EH (cell line): Measurements from ENCODE around the gene USP6.
"Not testable (repeated sequence)": the region's sequence is repeated elsewhere in the genome, so short reads cannot be mapped to it uniquely, and the experiment has no call there.

Experiments
- DNase-seq: peaks from one replicate; pipeline ENCODE4 v3.0.0-alpha.2; 2015; ENCODE audit warnings: low read depth

Gene USP6

DNA sequence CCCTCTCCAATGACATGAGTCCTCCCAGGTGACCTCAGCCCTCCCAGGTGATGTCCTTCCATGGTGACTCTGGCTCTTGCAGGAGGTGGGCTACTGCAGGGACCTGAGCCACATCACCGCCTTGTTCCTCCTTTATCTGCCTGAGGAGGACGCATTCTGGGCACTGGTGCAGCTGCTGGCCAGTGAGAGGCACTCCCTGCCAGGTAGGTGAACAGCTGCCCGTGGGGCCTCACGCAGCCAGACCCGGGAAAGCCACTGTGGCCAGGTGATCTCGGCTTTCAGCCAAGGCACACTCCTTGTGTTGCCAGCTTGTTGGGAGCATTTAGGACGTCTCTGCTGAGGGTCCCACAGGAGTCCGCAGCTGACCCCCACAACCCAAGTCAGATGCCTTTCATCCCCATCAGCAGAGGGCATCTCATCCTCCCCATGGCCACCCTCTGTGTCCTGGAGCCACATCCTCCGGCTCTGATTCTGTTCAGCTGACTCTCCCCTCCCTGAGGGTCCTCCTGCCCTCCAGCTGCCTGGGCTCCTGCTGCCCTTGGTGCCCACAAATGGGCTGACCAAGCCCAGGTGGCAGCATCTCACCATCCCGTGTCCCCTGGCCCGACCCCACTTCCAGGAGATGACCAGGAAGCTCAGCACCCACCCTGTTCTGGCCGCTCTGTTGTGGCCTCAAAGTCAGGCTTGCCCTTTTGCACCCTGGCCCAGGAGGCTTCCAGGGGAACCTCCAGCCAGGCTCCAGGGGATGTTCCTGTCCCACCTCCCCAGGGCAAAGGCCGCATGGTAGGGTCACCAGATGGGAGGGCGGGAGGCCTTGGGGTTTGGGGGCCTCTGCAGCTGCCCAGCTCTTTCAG lies 20.1 kb downstream of the USP6 start:
- DNase-seq: no peak

DNA sequence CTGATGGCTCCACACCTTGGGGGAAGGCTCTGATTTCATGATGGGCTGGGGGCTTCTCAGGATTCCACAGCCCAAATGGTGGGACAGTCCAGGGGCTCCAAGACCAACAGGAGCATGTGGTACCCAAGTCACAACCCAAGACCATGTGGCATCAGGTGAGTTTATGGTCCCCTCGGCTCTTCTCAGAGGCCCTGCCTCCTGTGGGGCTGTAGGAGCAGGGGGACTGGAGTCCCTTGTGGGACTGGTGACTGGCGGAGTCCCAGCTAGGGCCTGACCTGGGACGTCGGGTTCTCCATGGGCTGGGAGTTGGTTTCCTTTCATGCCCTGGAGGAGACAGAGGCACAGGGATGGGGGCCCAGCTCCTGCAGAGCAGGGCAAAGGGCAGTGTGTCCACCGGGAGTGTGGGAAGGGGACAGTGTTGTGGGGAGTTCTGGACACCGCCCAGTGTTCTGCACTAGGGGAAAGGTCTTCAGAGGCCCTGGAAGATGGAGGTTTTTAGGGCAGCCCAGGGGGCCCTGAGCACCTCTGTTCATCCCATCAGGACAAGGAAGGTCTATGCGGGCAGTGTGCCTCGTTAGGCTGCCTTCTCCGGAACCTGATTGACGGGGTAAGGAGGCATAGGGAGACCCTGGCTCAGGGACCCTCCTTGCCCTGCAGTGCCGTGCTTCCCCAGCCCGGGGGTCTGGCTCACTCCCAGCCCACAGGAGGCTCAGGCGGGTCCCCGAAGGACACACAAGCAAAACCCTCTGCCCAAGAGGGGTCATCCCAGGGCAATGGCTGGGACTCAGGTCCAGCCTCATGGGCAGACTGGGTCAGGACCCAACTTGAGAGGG lies 21.0 kb downstream of the USP6 start:
- not testable (repeated sequence) for DNase-seq

DNA sequence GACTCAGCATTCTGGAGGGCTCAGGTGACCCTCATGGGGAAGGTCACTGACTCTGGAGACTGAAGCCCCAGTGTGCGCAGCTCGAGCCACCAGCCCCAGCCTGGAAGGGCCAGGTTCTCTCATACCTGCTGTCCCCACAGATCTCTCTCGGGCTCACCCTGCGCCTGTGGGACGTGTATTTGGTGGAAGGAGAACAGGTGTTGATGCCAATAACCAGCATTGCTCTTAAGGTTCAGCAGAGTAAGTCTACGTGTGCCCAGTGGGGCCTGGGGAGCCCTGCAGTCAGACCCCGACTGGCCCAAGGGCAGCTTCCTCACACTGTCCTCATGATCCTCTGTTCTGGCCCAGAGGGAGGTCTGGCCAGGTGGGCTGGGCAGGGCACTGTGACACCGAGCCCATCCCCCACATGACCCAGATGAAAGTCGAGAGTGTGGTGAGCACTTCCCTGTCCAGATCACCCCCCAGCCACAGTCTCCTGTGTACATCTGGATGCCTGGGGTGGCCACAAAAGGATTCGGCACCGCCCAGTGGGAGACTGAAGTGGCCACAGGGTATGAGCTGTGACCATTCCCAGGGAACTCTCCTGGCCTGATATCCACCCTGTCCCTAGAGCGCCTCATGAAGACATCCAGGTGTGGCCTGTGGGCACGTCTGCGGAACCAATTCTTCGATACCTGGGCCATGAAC lies 21.8 kb downstream of the USP6 start:
- DNase-seq: not testable (repeated sequence)

DNA sequence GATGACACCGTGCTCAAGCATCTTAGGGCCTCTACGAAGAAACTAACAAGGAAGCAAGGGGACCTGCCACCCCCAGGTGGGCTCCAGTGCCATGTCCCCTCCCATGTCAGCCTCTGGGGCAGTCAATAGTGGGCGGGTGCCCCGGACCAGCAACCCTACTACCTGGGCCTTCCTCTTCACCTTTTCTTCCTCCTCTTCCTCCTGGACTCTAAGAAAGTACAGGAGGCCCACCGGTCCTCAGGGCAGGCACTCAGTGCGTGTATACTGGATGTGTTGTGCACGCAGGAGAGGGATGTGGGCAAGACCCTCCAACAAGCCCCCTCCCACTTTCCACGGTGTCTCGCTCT lies 22.3 kb downstream of the USP6 start:
- DNase-seq: not testable (repeated sequence)

DNA sequence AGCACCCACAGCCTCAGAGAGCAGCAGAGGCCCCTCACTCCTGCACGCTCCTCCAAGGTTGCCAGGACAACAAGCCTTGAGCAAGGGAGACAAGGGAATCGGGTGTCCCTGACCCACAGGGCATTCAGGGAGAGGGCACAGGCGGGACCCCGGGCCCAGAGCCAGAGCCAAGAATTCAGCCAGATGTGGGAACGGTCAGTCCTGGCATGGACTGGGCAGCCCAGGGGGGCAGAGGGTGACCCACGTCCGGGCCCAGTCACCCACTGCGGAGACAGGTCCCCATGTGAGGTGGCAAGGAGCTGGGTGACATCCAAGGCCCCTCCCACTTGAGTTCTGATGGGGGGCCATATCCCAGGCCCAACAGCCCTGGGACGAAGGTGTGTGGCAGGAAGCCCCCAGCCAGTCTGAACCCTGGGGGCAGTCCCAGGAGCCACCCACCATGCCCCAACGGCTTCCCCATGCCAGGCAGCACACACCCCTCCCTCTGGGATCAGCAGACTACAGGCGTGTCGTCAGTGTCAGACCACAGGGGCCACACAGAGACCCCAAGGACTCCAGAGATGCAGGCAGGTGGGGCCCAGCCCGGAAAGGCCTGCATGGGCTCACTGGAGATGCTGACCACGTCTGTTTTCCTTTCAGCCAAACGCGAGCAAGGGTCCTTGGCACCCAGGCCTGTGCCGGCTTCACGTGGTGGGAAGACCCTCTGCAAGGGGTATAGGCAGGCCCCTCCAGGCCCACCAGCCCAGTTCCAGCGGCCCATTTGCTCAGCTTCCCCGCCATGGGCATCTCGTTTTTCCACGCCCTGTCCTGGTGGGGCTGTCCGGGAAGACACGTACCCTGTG lies 23.0 kb downstream of the USP6 start:
- DNase-seq: no peak

DNA sequence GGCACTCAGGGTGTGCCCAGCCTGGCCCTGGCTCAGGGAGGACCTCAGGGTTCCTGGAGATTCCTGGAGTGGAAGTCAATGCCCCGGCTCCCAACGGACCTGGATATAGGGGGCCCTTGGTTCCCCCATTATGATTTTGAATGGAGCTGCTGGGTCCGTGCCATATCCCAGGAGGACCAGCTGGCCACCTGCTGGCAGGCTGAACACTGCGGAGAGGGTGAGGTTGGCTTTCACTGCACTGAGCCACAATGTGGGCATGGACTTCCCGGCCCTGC lies 23.6 kb downstream of the USP6 start:
- DNase-seq: no peak

DNA sequence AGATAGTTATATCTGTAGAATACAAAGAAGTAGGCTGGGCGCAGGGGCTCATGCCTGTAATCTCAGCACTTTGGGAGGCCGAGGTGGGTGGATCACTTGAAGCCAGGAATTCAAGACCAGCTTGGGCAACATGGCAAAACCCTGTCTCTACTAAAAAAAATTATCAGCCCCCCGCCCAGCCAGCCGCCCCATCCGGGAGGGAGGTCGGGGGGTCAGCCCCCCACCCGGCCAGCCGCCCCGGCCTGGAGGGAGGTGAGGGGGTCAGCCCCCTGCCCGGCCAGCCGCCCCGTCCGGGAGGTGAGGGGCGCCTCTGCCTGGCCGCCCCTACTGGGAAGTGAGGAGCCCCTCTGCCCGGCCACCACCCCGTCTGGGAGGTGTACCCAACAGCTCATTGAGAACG lies 27.0 kb downstream of the USP6 start:
- DNase-seq: not testable (repeated sequence)

DNA sequence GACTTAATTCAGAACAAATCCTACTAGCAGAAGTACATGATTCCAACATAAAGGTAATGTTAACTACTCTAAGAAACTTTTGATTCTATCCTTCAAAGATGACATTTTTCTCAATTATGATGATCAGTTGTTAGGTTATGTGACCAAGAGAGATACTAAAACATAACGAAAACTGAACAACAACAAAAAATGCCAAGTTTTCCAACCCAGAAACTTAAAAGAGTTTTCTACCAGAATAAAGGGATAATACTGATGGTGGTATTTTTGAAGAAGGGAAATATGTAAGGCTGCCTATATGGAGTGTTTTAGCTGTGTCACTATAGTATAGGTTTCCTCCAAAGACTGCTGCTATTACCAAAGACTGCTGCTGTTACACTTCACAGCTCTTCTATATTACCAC lies 30.3 kb downstream of the USP6 start:
- not testable (repeated sequence) for DNase-seq

DNA sequence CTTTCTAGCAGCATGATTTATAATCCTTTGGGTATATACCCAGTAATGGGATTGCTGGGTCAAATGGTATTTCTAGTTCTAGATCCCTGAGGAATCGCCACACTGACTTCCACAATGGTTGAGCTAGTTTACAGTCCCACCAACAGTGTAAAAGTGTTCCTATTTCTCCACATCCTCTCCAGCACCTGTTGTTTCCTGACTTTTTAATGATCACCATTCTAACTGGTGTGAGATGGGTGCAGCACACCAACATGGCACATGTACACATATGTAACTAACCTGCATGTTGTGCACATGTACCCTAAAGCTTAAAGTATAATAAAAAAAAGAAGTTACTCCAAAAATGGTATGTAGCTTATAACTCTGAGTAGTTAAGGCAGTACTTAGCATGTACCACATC lies 44.9 kb downstream of the USP6 start:
- DNase-seq: not testable (repeated sequence)

DNA sequence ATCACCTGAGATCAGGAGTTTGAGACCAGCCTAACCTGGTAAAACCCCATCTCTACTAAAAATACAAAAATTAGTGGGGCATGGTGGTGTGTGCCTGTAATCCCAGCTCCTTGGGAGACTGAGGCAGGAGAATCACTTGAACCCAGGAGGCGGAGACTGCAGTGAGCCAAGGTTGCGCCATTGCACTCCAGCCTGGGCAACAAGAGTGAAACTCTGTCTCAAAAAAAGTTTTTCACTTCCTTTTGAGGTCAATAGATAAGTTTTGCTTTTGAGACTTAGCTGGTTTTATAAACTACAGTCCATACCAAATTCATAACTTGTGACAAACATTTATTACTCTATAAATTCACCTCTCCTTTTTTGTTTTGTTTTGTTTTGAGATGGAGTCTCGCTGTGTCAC lies 46.0 kb downstream of the USP6 start:
- DNase-seq: not testable (repeated sequence)

DNA sequence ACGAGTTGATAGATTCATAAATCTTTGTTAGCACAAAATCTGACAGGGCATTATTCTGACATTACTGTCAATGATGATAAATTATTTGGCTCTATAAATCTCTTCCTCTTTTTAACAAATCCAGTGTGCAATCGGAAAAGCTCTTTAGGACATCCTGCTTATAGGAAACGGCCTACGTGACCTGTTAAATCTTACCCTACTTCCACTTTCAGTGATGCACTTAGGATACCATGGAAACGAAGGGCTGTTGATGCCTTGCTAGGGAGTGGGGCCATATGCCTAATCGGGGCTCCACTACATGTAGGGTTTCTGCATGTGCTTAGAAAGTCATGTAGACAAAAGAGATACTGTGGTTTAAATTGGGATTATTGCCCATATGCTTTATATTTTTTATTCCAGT lies 48.6 kb downstream of the USP6 start:
- DNase-seq: no peak

DNA sequence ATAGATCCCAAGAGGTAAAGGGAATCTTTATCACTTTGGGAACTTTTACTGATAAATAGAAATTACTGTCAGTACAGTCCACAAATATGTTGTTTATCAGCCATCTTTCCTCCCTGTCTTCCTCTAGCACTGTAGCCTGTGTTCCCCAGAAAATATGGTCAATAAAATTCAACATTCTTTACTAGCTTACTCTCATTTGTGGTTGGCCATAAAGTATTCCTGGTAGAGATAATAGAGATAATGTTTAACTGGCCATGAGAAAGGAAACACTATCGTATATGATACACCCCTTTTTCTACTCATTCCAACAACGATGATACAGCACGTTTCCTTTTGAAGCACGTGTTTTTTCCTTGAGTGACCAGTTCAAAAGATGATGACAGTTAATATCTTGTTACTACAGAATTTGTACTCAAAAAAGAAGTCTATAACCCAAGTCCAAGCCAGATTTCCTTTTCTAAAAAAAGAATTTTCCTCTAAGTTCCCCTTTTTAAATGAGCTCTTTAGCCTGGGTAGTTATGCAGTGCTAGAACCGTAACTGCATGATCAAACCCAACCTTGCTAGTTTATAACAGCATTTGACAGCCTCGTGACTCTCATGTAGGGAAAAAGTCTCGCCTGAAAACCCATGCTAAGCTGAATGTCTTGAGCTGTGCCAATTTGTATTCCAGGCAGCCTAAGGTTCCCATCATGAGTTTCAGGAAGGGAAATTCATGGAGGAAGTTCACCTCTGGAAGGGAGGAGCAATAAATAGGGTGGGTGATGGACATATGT lies 50.1 kb downstream of the USP6 start:
- peak; percentile 92 for DNase-seq

DNA sequence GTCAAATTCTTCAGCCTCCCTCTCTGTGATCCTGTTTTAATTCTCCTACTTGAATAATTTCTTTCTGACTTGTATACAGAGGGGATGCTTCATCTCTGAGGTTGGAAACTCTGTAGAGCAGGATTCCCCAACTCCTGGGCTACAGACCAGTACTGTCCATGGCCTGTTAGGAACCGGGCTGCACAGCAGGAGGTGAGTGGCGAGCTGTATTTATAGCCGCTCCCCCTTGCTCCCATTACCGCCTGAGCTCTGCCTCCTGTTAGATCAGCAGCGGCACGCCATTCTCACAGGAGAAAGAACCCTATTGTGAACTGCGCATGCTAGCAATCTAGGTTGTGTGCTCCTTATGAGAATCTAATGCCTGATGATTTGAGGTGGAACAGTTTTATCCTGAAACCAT lies 59.2 kb downstream of the USP6 start:
- DNase-seq: not testable (repeated sequence)

DNA sequence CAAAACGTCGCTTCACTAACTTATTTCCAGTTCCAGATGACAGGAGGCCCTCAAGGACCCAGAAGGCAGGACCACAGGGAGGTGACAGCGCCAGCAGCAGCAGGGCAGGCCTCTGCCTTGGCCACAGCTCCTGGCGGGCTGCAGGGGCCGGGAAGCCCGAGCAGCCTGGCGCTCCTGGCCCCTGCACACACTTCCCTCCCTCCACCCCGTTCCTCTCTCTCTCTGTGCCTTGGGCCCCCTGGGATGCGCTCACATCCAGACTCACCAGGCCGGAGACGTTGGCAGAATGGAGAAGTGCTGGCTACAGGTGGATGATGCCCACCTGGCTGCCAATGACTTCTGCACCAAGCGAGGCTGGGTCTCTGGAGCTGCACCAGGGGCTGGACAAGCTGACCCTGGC lies 63.2 kb downstream of the USP6 start:
- no peak for DNase-seq

DNA sequence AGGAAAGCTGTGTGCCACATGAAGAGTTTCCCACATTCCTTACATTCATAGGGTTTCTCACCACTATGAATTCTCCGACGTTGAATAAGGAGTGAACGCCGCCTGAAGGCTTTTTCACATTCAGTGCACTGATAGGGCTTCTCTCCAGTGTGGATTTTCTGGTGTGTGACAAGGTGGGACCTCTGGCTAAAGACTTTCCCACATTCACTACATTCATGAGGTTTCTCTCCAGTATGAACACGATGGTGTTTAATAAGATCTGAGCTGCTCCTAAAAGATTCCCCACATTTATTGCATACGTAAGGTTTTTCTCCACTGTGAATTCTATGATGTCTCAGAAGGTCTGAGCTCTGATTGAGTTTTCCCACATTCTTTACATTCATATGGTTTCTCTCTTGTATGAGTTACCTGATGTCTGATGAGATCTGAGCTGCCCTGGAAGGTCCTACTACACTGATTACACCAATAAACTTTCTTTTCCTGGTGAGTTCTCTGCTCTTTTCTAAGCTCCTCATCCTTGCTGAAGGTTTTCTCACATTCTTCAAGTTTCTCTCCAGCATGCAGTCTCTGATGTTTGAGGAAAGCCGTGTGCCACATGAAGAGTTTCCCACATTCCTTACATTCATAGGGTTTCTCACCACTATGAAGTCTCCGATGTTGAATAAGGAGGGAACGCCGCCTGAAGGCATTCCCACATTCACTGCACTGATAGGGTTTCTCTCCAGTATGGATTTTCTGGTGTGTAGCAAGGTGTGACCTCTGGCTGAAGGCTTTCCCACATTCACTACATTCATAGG lies 65.9 kb downstream of the USP6 start:
- DNase-seq: no peak

DNA sequence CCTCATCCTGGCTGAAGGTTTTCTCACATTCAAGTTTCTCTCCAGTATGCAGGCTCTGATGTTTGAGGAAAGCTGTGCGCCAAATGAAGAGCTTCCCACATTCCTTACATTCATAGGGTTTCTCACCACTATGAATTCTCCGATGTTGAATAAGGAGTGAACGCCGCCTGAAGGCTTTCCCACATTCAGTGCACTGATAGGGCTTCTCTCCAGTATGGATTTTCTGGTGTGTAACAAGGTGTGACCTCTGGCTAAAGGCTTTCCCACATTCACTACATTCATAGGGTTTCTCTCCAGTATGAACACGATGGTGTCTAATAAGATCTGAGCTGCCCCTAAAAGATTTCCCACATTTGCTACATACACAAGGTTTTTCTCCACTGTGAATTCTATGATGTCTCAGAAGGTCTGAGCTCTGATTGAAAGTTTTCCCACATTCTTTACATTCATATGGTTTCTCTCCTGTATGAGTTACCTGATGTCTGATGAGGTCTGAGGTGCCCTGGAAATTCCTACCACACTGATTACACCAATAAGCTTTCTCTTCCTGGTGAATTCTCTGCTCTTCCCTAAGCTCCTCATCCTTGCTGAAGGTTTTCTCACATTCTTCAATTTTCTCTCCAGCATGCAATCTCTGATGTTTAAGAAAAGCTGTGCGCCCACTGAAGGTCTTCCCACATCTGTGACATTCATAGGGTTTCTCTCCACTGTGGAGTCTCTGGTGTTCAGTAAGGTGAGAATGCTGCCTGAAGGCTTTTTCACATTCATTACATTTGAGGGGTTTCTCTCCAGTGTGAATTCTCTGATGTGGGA lies 67.0 kb downstream of the USP6 start:
- DNase-seq: no peak

DNA sequence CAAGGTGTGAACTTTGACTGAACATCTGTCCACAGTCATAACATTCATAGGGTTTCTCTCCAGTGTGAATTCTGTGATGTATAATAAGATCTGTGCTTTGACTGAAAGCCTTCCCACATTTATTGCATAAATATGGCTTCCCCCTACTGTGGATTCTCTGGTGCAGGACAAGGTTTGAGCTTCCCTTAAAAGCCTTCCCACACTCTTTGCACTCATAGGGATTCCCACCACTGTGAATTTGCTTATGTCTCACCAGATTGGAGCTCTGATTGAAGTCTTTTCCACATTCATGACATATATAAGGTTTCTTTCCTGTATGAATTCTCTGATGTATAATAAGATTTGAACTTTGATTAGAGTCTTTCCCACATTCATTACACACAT lies 67.6 kb downstream of the USP6 start:
- DNase-seq: no peak

DNA sequence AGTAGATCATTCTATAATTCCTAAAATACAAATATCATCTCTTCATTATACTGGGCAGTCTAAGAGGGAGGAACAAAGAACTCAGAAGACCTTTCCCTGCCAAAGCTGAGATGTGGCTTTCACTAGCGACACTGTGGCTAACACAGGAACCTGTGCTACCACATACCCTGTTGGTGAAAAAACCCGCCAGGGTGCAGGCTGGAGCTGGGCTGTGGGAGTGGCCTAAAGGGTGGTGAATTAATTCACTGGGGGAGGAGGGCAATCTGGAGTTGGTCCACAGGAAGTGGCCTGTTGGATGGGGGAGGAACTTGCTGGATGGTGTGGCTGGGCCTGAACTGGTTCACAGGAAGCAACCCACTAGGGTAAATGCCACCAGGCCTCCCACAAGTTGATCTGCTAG lies 68.5 kb downstream of the USP6 start:
- DNase-seq: no peak

DNA sequence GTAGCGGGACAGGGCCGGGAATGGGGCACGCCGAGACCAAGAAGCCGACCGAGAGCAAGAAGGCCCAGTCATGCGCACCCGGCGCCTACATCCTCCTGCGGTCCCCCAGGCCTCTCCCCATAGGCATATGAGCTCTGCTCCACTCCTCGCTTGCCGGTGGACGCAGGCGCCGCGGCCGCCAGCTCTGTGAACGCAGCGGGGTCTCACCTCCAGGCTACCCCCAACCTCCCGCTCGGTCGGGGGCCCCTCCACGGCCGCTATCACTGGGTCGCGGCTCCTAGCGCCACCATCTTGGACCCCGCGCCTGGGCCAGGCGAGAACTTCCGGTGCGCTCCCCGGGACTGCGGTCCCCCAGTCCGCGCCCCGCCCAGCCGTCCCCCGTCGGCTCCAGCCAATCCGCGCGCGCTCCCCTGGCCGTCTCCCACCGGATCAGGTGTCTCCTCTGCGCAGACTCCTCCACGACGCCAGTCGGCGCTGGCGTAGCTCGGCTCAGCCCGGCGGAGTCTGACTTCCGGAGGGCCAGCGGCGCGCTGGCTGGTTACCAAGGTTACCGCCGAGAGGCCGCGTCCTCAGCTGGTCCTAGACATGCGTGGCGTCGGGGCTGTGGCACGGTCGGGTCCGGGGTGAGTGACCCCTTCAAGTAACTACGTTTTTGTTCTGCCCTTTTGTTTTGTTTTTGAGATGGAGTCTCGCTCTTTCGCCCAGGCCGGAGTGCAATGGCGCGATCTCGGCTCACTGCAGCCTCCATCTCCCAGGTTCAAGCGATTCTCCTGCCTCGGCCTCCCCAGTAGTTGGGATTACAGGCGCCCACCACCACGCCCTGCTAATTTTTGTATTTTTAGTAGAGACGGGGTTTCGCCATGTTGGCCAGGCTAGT lies 75.9 kb downstream of the USP6 start, which contains the start of gene ZNF594:
TSS of gene ZNF594 (minus strand) at position 328 of the 877 bp plus-strand sequence. CDS start 7,612 bp downstream, outside the sequence.
- DNase-seq: peak; percentile 93
